Panc1 (cell line): ENCODE results near the gene PKIB. TPM values are rescaled to one million over a fixed set of nuclear protein-coding genes. Genes with fewer than 3 reads are reported as not detected.

Experiments used
- ATAC-seq: fragments of 200-7000 bp; cut with Tn5 transposase; 2 replicates; pipeline ENCODE4 v1.9.1; 2020; ENCODE audit warnings: mild to moderate bottlenecking, moderate library complexity
- BruUV-seq: library from RNA; stranded (reverse); fragments of 400-500 nt; replicated peaks from 2 replicates; lab custom pipeline; 2021; lab: Mats Ljungman, UMichigan
- CTCF ChIA-PET: fragments of 300-600 bp; sonication (Branson Sonifier 250); formaldehyde crosslinking; loops from one replicate; lab custom pipeline; 2022; ENCODE audit warnings: antibody characterized with exemption; lab: Charles Lee
- POLR2A ChIA-PET: fragments of 300-600 bp; sonication (Branson Sonifier 250); formaldehyde crosslinking; loops from one replicate; lab custom pipeline; 2022; ENCODE audit warnings: antibody characterized with exemption; lab: Charles Lee
- DNase-seq: peaks from one replicate; pipeline ENCODE4 v3.0.0-alpha.2; 2010; ENCODE audit warnings: low read depth, low spot score
- H3K27ac ChIP-seq: 2 replicates; pipeline ENCODE4 v1.5.1; 2011; ENCODE audit warnings: mild to moderate bottlenecking, low read length, inconsistent platforms
- H3K27me3 ChIP-seq: fragments of 200-500 bp; sonication (Bioruptor generic); 2 replicates; pipeline ENCODE4 v1.6.0; 2014; ENCODE audit warnings: low read length, inconsistent platforms; ENCODE audit not compliant: control insufficient read depth, insufficient read depth
- H3K36me3 ChIP-seq: fragments of 200-500 bp; sonication (Bioruptor generic); 2 replicates; pipeline ENCODE4 v1.5.1; 2014; ENCODE audit warnings: inconsistent platforms, mild to moderate bottlenecking, low read length, moderate library complexity; ENCODE audit not compliant: control insufficient read depth, insufficient read depth
- H3K4me1 ChIP-seq: 2 replicates; pipeline ENCODE4 v1.5.1; 2011; ENCODE audit warnings: inconsistent platforms, mild to moderate bottlenecking, low read length, moderate library complexity; ENCODE audit not compliant: control insufficient read depth, insufficient read depth
- H3K4me3 ChIP-seq, 2 experiments: 2 replicates each; pipeline ENCODE4 v1.5.1; 2011 to 2012; ENCODE audit warnings: low read depth in 2 of 2, low read length in 2 of 2, mild to moderate bottlenecking in 2 of 2, inconsistent platforms in 1 of 2, moderate library complexity in 1 of 2
- H3K9me3 ChIP-seq: fragments of 200-500 bp; sonication (Bioruptor generic); 2 replicates; pipeline ENCODE4 v1.5.1; 2014; ENCODE audit warnings: low read depth, mild to moderate bottlenecking, inconsistent platforms, low read length, moderate library complexity; ENCODE audit not compliant: control insufficient read depth, insufficient read depth
- POLR2AphosphoS5 ChIP-seq: IDR thresholded peaks from 2 replicates; pipeline ENCODE4 v1.6.1; 2012; ENCODE audit warnings: mild to moderate bottlenecking, low read depth, low read length, moderate library complexity
- SIN3A ChIP-seq: IDR thresholded peaks from 2 replicates; pipeline ENCODE4 v1.6.1; 2012; ENCODE audit warnings: low read depth, mild to moderate bottlenecking, low read length, moderate library complexity, borderline replicate concordance; ENCODE audit not compliant: insufficient read depth
- TCF7L2 ChIP-seq: IDR thresholded peaks from 2 replicates; pipeline ENCODE4 v1.6.1; 2011; ENCODE audit warnings: mild to moderate bottlenecking, low read depth, low read length, inconsistent platforms
- in situ Hi-C: cut with HindIII; loops from 2 replicates; pipeline ENCODE4 v1.10.0; 2016; ENCODE audit warnings: low sequenced_read_pairs, low pct_unique_long_range_greater_than_20kb
- intact Hi-C: fragments of 100-400 bp; cut with micrococcal nuclease; formaldehyde crosslinking; loops from one replicate; pipeline ENCODE4 v1.10.0; 2022; ENCODE audit not compliant: unreplicated experiment
- total RNA-seq: library from RNA; stranded (reverse); gene quantifications from one replicate; pipeline ENCODE4 v1.2.1, GENCODE V29; 2021; ENCODE audit not compliant: unreplicated experiment
- TF ChIP-seq, protein P1 (sequence below), 2 experiments: IDR thresholded peaks; 2 replicates each; pipeline ENCODE4 v1.6.1; 2011 to 2012; ENCODE audit warnings: low read depth in 2 of 2, control low read depth in 1 of 2, low read length in 1 of 2, mild to moderate bottlenecking in 1 of 2, moderate library complexity in 1 of 2; ENCODE audit not compliant: insufficient read depth in 1 of 2
- TF ChIP-seq, protein P2 (sequence below): fragments of 450-650 bp; IDR thresholded peaks from 2 replicates; pipeline ENCODE4 v1.5.1; 2017; ENCODE audit warnings: mild to moderate bottlenecking

The PKIB gene
- total RNA-seq, 1 experiment from 2014 or later, result 1.1 TPM

DNA sequence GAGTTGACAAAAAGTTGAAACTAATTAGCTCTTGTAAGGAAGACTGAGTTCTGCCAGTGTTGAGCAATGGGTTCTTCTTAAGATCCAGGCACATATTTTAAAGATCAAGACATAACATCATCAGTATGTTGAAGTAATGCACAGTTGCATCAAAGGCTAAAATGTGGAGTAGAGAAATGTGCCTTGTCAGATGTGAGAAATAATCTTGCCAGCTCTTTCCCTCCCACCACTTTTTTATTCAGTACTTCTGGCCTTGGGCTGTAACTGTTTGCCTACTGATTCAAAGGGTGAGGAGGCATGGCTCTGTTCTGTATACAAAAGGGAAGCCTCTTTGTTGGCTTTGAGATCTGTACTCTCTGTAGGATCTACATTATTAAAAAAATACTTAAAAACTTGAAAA, 13.1 kb downstream of the PKIB start:
- TF ChIP-seq POLR2AphosphoS5 (no peak), TCF7L2 (no peak), SIN3A (no peak)
- TF ChIP-seq, protein P1, sequence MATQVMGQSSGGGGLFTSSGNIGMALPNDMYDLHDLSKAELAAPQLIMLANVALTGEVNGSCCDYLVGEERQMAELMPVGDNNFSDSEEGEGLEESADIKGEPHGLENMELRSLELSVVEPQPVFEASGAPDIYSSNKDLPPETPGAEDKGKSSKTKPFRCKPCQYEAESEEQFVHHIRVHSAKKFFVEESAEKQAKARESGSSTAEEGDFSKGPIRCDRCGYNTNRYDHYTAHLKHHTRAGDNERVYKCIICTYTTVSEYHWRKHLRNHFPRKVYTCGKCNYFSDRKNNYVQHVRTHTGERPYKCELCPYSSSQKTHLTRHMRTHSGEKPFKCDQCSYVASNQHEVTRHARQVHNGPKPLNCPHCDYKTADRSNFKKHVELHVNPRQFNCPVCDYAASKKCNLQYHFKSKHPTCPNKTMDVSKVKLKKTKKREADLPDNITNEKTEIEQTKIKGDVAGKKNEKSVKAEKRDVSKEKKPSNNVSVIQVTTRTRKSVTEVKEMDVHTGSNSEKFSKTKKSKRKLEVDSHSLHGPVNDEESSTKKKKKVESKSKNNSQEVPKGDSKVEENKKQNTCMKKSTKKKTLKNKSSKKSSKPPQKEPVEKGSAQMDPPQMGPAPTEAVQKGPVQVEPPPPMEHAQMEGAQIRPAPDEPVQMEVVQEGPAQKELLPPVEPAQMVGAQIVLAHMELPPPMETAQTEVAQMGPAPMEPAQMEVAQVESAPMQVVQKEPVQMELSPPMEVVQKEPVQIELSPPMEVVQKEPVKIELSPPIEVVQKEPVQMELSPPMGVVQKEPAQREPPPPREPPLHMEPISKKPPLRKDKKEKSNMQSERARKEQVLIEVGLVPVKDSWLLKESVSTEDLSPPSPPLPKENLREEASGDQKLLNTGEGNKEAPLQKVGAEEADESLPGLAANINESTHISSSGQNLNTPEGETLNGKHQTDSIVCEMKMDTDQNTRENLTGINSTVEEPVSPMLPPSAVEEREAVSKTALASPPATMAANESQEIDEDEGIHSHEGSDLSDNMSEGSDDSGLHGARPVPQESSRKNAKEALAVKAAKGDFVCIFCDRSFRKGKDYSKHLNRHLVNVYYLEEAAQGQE (IDR thresholded peaks at IDR 0.05; ENCODE audit: insufficient read depth in 1 of 2, low read depth in 2 of 2, low read length in 1 of 2), result no peak
- TF ChIP-seq, protein P2, sequence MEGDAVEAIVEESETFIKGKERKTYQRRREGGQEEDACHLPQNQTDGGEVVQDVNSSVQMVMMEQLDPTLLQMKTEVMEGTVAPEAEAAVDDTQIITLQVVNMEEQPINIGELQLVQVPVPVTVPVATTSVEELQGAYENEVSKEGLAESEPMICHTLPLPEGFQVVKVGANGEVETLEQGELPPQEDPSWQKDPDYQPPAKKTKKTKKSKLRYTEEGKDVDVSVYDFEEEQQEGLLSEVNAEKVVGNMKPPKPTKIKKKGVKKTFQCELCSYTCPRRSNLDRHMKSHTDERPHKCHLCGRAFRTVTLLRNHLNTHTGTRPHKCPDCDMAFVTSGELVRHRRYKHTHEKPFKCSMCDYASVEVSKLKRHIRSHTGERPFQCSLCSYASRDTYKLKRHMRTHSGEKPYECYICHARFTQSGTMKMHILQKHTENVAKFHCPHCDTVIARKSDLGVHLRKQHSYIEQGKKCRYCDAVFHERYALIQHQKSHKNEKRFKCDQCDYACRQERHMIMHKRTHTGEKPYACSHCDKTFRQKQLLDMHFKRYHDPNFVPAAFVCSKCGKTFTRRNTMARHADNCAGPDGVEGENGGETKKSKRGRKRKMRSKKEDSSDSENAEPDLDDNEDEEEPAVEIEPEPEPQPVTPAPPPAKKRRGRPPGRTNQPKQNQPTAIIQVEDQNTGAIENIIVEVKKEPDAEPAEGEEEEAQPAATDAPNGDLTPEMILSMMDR, result no peak
- DNase-seq, result no peak
- no peaks in the 10 kb centered on the region for H3K36me3 ChIP-seq
- ChIA-PET POLR2A (no interaction called here), CTCF (no interaction called here)
- no peaks in the 10 kb centered on the region for H3K9me3 ChIP-seq
- no peak overlapping the region for H3K4me3 ChIP-seq
- in situ Hi-C loops (no loop called here), intact Hi-C loops (no loop called here)
- no TSS peak for BruUV-seq
- no peak overlapping the region for H3K27ac ChIP-seq
- no peaks in the 10 kb centered on the region for H3K4me1 ChIP-seq
- no peak for ATAC-seq
- no peaks in the 10 kb centered on the region for H3K27me3 ChIP-seq

DNA sequence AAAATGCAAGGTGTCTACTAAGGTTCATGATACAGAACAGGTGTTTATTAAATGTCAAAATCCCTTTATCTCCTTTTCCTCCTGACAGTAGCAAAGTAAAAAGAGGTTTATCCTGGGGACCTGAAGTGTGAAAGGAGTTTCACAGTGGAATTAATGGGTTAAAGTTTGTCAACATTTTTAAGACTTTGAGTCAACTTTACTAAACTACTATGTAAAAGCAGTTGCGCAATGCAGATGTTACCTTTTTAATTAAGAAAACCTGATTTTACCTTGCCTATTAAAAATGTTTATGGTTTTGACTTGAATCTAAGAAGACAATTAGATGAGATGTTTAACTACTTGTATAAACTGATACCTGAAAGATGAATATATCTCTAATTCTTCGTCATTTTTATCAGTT, 14.6 kb downstream of the PKIB start:
- H3K4me1 ChIP-seq, result no peaks in the 10 kb centered on the region
- H3K27me3 ChIP-seq, result no peaks in the 10 kb centered on the region
- in situ Hi-C loops, result no loop called here
- no peaks in the 10 kb centered on the region for H3K9me3 ChIP-seq
- no peak overlapping the region for H3K4me3 ChIP-seq
- intact Hi-C loops, result no loop called here
- no peak overlapping the region for H3K27ac ChIP-seq
- TF ChIP-seq POLR2AphosphoS5, result no peak
- TF ChIP-seq, protein P2, result no peak
- no peak for TF ChIP-seq TCF7L2
- TF ChIP-seq, protein P1 (IDR thresholded peaks at IDR 0.05; ENCODE audit: insufficient read depth in 1 of 2, low read depth in 2 of 2, low read length in 1 of 2), result no peak
- TF ChIP-seq SIN3A, result no peak
- no peak for DNase-seq
- POLR2A ChIA-PET, result no interaction called here
- CTCF ChIA-PET, result no interaction called here
- no TSS peak for BruUV-seq
- no peak for ATAC-seq
- H3K36me3 ChIP-seq, result no peaks in the 10 kb centered on the region
